Cardiac atrium fibroblast (primary cell): ENCODE results near the gene LMCD1. TPM values are rescaled to one million over a fixed set of nuclear protein-coding genes. Genes with fewer than 3 reads are reported as not detected.

Source experiments
- total RNA-seq: library from RNA; depleted of rRNA; stranded (reverse); fragments of >200 nt; gene quantifications from 2 replicates; pipeline ENCODE4 v1.2.3, GENCODE V29; 2015

Gene LMCD1
- total RNA-seq: 81.0 and 108 TPM in 2 replicates

DNA sequence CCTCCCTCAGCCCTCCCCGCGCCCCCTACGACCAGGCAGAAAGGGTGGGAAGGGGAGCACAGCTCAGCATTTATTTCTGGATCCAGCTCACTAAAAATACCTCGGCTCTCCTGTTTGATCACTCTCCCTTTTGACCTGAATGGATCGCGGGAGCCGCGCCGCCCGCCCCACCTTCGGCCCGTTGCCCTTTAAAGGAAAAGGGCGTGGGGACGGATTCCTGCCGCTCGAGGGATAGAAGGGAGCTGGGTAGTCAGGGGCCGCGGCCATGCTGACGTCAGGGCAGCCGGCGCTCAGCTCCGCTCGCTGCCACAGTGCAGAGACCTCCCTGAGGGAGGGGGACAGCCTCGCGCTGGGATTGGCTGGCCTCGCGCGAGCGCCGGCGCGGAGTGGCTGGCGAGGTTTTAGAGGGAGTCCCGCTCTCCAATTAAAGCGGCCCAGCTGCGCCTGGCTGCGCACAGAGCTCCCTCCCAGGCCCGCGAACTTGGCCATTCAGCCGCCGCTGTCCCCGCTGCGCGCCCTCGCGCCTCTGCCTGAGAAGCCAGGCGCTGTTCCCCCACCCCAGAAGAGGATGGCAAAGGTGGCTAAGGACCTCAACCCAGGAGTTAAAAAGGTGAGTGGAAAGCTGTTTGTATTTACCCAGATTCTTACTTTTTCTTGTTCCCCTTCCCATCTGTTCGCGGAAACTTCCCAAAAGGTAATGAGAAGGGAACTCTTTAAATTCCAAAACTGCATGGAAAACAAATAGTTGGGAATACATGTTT lies at the start of gene LMCD1:
TSS of gene LMCD1 (plus strand) at position 453 of the 761 bp plus-strand sequence. CDS start at position 569, 116 bp downstream.

Other genes starting within 250 kb of the LMCD1 start
- not detected in 2 replicates for gene SSUH2, start 143.0 kb downstream of the LMCD1 start, total RNA-seq
- gene CAV3, start 232.0 kb downstream of the LMCD1 start, total RNA-seq: not detected in 2 replicates